Measurements from ENCODE around the gene TADA2A. TPM values are rescaled to one million over a fixed set of nuclear protein-coding genes. Genes with fewer than 3 reads are reported as not detected.
"Not testable (repeated sequence)": the region's sequence is repeated elsewhere in the genome, so short reads cannot be mapped to it uniquely, and the experiment has no call there.

TADA2A gene
- total and polyA plus RNA-seq, 4 donors, result 12.9 to 25.6 (median 18.7) TPM

- ATAC-seq (ENCODE audit: low FRiP score), result no peak
- 87 to 92% methylated on average over 3 of the region's 3 CpGs for WGBS, 2 donors
These were observed 98.6 kb downstream of the TADA2A start for GRCh38 chr17:37505333-37505732.

GRCh38 chr17:37506678-37507077, 100.0 kb downstream of the TADA2A start:
- Histone ChIP-seq H3K4me1 (ENCODE audit: control insufficient read depth in 1 of 2, insufficient read depth in 2 of 2, low read length in 2 of 2) (no peaks in the 10 kb centered on the region), H3K27me3 (ENCODE audit: control insufficient read depth in 1 of 2, insufficient read depth in 2 of 2, low read length in 1 of 2) (no peaks in the 10 kb centered on the region), H3K9me3 (ENCODE audit: control insufficient read depth, low read length) (no peaks in the 10 kb centered on the region), H3K36me3 (ENCODE audit: control insufficient read depth in 1 of 2, insufficient read depth in 2 of 2, low read length in 1 of 2) (no peaks in the 10 kb centered on the region), H3K27ac (ENCODE audit: low read depth in 1 of 2, low read length in 2 of 2) (no peak overlapping the region), H3K4me3 (ENCODE audit: low read length in 2 of 2) (no peak overlapping the region)
- ATAC-seq (ENCODE audit: low FRiP score), result no peak
- 63% methylated on average over 10 of the region's 10 CpGs for WGBS, 2 donors
- no peak for DNase-seq
- intact Hi-C loops (cut with DNase I), result no loop called here

More at GRCh38 chr17:37505333-37505732, 98.6 kb downstream of the TADA2A start:
- Histone ChIP-seq H3K9me3 (ENCODE audit: control insufficient read depth, low read length) (no peaks in the 10 kb centered on the region), H3K4me1 (ENCODE audit: control insufficient read depth in 1 of 2, insufficient read depth in 2 of 2, low read length in 2 of 2) (no peaks in the 10 kb centered on the region), H3K27me3 (ENCODE audit: control insufficient read depth in 1 of 2, insufficient read depth in 2 of 2, low read length in 1 of 2) (no peaks in the 10 kb centered on the region), H3K36me3 (ENCODE audit: control insufficient read depth in 1 of 2, insufficient read depth in 2 of 2, low read length in 1 of 2) (no peaks in the 10 kb centered on the region), H3K4me3 (ENCODE audit: low read length in 2 of 2) (no peak overlapping the region), H3K27ac (ENCODE audit: low read depth in 1 of 2, low read length in 2 of 2) (no peak overlapping the region)
- no peak for DNase-seq
- intact Hi-C loops (cut with DNase I), result no loop called here

- DNase-seq, result no peak
- Histone ChIP-seq H3K36me3 (ENCODE audit: control insufficient read depth in 1 of 2, insufficient read depth in 2 of 2, low read length in 1 of 2) (no peaks in the 10 kb centered on the region), H3K27ac (ENCODE audit: low read depth in 1 of 2, low read length in 2 of 2) (no peak overlapping the region), H3K27me3 (ENCODE audit: control insufficient read depth in 1 of 2, insufficient read depth in 2 of 2, low read length in 1 of 2) (no peaks in the 10 kb centered on the region), H3K4me3 (ENCODE audit: low read length in 2 of 2) (no peak overlapping the region), H3K4me1 (ENCODE audit: control insufficient read depth in 1 of 2, insufficient read depth in 2 of 2, low read length in 2 of 2) (no peaks in the 10 kb centered on the region), H3K9me3 (ENCODE audit: control insufficient read depth, low read length) (no peaks in the 10 kb centered on the region)
- intact Hi-C loops (cut with DNase I), result no loop called here
- ATAC-seq (ENCODE audit: low FRiP score), result no peak
- 83 to 84% methylated on average over 9 of the region's 9 CpGs for WGBS, 2 donors
These were observed 100.4 kb downstream of the TADA2A start for GRCh38 chr17:37507111-37507510.

DNA sequence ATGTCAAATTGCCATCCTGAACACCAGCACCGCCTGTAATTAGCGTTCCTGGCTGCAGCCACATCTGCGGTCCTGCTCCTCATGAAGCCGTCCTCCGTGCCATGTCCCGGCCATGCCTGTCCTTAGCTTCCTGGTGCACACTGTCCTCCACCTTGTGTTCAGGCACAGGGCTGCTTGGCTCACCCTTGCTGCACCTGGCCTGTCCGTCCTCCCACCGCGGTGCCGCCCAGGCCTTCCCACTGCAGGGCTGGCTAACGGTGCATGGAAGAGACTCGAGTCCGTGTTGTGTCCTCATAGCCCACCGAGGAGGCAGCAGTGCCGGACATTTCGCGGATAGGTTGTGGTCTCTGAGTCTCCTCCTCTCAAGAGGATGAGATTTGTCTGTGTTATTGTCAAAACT, 103.4 kb downstream of the TADA2A start:
- WGBS, 2 donors, result 94 to 95% methylated on average over 17 of the region's 17 CpGs
- no peaks in the 10 kb centered on the region for H3K4me1 ChIP-seq (ENCODE audit: control insufficient read depth in 1 of 2, insufficient read depth in 2 of 2, low read length in 2 of 2)
- H3K9me3 ChIP-seq (ENCODE audit: control insufficient read depth, low read length), result no peaks in the 10 kb centered on the region
- ATAC-seq (ENCODE audit: low FRiP score), result no peak
- H3K27me3 ChIP-seq (ENCODE audit: control insufficient read depth in 1 of 2, insufficient read depth in 2 of 2, low read length in 1 of 2), result no peaks in the 10 kb centered on the region
- peaks cover 0 to 3% of the 10 kb centered on the region in 2 donors for H3K36me3 ChIP-seq (ENCODE audit: control insufficient read depth in 1 of 2, insufficient read depth in 2 of 2, low read length in 1 of 2)
- no peak overlapping the region for H3K27ac ChIP-seq (ENCODE audit: low read depth in 1 of 2, low read length in 2 of 2)
- H3K4me3 ChIP-seq (ENCODE audit: low read length in 2 of 2), result no peak overlapping the region
- intact Hi-C loops (cut with DNase I), result no loop called here
- no peak for DNase-seq

- 81 to 96% methylated on average over 1 of the region's 1 CpG for WGBS, 2 donors
- H3K36me3 ChIP-seq (ENCODE audit: control insufficient read depth in 1 of 2, insufficient read depth in 2 of 2, low read length in 1 of 2); ATAC-seq (ENCODE audit: low FRiP score); H3K27me3 ChIP-seq (ENCODE audit: control insufficient read depth in 1 of 2, insufficient read depth in 2 of 2, low read length in 1 of 2); H3K4me1 ChIP-seq (ENCODE audit: control insufficient read depth in 1 of 2, insufficient read depth in 2 of 2, low read length in 2 of 2); H3K9me3 ChIP-seq (ENCODE audit: control insufficient read depth, low read length); intact Hi-C loops (cut with DNase I); DNase-seq; H3K27ac ChIP-seq (ENCODE audit: low read depth in 1 of 2, low read length in 2 of 2); H3K4me3 ChIP-seq (ENCODE audit: low read length in 2 of 2): not testable (repeated sequence)
These were observed 105.0 kb downstream of the TADA2A start for GRCh38 chr17:37511642-37512041.

GRCh38 chr17:37512442-37513068, 105.9 kb downstream of the TADA2A start:
- Histone ChIP-seq H3K27ac (ENCODE audit: low read depth in 1 of 2, low read length in 2 of 2) (no peak overlapping the region), H3K4me1 (ENCODE audit: control insufficient read depth in 1 of 2, insufficient read depth in 2 of 2, low read length in 2 of 2) (no peaks in the 10 kb centered on the region), H3K27me3 (ENCODE audit: control insufficient read depth in 1 of 2, insufficient read depth in 2 of 2, low read length in 1 of 2) (no peaks in the 10 kb centered on the region), H3K36me3 (ENCODE audit: control insufficient read depth in 1 of 2, insufficient read depth in 2 of 2, low read length in 1 of 2) (peaks cover 0 to 3% of the 10 kb centered on the region in 2 donors), H3K9me3 (ENCODE audit: control insufficient read depth, low read length) (no peaks in the 10 kb centered on the region), H3K4me3 (ENCODE audit: low read length in 2 of 2) (no peak overlapping the region)
- WGBS, 2 donors, result 80% methylated on average over 24 of the region's 24 CpGs
- intact Hi-C loops (cut with DNase I), result no loop called here
- ATAC-seq (ENCODE audit: low FRiP score) (no peak), DNase-seq (no peak)

- ATAC-seq (ENCODE audit: low FRiP score), result no peak
- intact Hi-C loops (cut with DNase I), result no loop called here
These were observed 107.0 kb downstream of the TADA2A start for GRCh38 chr17:37513711-37514110.

DNA sequence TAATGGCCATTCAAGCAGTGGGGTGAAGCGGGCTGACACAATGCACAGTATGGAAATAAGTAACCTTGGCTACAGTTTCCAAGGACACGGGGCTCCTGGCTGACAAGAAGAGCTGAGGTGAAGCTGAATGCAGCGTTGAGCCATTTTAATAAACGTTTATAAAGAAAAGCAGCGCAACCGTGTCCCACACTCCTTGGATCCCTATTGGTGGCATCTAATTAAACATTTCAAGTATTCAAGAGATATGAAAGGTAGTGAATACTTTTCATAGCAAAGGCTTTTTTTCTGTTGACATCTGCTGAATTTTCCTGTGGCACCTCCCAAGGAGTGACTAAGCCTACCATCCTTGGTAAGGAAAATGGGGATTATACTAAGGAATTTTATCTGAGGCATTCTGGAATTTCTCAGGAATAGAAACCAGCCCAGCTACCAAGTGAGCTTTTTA, 109.5 kb downstream of the TADA2A start:
- Histone ChIP-seq H3K4me1 (ENCODE audit: control insufficient read depth in 1 of 2, insufficient read depth in 2 of 2, low read length in 2 of 2) (no peaks in the 10 kb centered on the region), H3K9me3 (ENCODE audit: control insufficient read depth, low read length) (no peaks in the 10 kb centered on the region), H3K27ac (ENCODE audit: low read depth in 1 of 2, low read length in 2 of 2) (no peak overlapping the region), H3K27me3 (ENCODE audit: control insufficient read depth in 1 of 2, insufficient read depth in 2 of 2, low read length in 1 of 2) (no peaks in the 10 kb centered on the region), H3K36me3 (ENCODE audit: control insufficient read depth in 1 of 2, insufficient read depth in 2 of 2, low read length in 1 of 2) (peaks cover 0 to 9% of the 10 kb centered on the region in 2 donors), H3K4me3 (ENCODE audit: low read length in 2 of 2) (no peak overlapping the region)
- 60 to 68% methylated on average over 6 of the region's 6 CpGs for WGBS, 2 donors
- ATAC-seq (ENCODE audit: low FRiP score) (no peak), DNase-seq (no peak)
- intact Hi-C loops (cut with DNase I), result no loop called here

More at GRCh38 chr17:37513711-37514110, 107.0 kb downstream of the TADA2A start:
- H3K4me1 ChIP-seq (ENCODE audit: control insufficient read depth in 1 of 2, insufficient read depth in 2 of 2, low read length in 2 of 2), result no peaks in the 10 kb centered on the region
- H3K36me3 ChIP-seq (ENCODE audit: control insufficient read depth in 1 of 2, insufficient read depth in 2 of 2, low read length in 1 of 2), result peaks cover 0 to 6% of the 10 kb centered on the region in 2 donors
- no peak for DNase-seq
- H3K4me3 ChIP-seq (ENCODE audit: low read length in 2 of 2), result no peak overlapping the region
- H3K27me3 ChIP-seq (ENCODE audit: control insufficient read depth in 1 of 2, insufficient read depth in 2 of 2, low read length in 1 of 2), result no peaks in the 10 kb centered on the region
- H3K27ac ChIP-seq (ENCODE audit: low read depth in 1 of 2, low read length in 2 of 2), result no peak overlapping the region
- H3K9me3 ChIP-seq (ENCODE audit: control insufficient read depth, low read length), result no peaks in the 10 kb centered on the region
- 89% methylated on average over 10 of the region's 10 CpGs for WGBS, 2 donors

DNA sequence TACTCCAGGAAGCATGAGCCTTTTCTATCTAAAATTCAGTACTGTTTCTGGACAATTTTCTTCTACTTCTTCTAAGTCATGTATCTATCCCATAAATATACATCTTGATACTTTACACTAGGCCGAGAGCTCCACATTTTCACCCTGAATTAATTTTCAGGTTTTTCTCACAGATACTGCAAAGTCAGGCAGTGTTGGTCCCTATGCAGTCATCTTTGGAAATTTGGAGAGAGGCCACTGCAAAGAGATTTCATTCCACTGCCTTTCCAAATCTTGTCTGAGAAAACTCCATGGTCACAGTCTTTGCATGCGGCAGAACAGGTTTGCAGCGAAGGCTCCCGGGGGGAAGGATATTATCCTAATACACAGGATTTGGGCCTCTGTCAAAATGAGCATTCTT, 111.2 kb downstream of the TADA2A start:
- intact Hi-C loops (cut with DNase I), result no loop called here
- Histone ChIP-seq H3K9me3 (ENCODE audit: control insufficient read depth, low read length) (no peaks in the 10 kb centered on the region), H3K27ac (ENCODE audit: low read depth in 1 of 2, low read length in 2 of 2) (no peak overlapping the region), H3K4me1 (ENCODE audit: control insufficient read depth in 1 of 2, insufficient read depth in 2 of 2, low read length in 2 of 2) (no peaks in the 10 kb centered on the region), H3K27me3 (ENCODE audit: control insufficient read depth in 1 of 2, insufficient read depth in 2 of 2, low read length in 1 of 2) (no peaks in the 10 kb centered on the region), H3K36me3 (ENCODE audit: control insufficient read depth in 1 of 2, insufficient read depth in 2 of 2, low read length in 1 of 2) (peaks cover 0 to 6% of the 10 kb centered on the region in 2 donors), H3K4me3 (ENCODE audit: low read length in 2 of 2) (no peak overlapping the region)
- ATAC-seq (ENCODE audit: low FRiP score) (no peak), DNase-seq (no peak)
- 90% methylated on average over 4 of the region's 4 CpGs for WGBS, 2 donors
